ENCODE measurements around the gene POLD4.
"Not testable (repeated sequence)": the region's sequence is repeated elsewhere in the genome, so short reads cannot be mapped to it uniquely, and the experiment has no call there.

Gene POLD4

GRCh38 chr11:67353317-67354074 lies at the start of gene POLD4:
Gene POLD4 (minus strand): TSS chr11:67353546. CDS start chr11:67353399, 147 bp downstream.
- FAIRE-seq, result peak; percentile 87

DNA sequence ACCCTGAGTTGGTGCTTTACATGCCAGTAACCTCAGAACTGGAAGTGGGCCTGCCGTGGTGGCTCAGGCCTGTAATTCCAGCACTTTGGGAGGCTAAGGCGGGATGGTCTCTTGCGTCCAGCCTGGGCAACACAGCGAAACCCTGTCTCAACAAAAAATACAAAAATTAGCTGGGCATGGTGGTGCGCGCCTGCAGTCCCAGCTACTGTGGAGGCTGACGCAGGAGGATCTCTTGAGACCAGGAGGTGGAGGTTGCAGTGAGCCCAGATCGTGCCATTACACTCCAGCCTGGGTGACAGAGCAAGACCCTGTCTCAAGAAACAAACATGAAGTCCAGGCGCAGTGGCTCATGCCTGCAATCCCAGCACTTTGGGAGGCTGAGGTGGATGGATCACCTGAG lies 49.7 kb upstream of the POLD4 start:
- not testable (repeated sequence) for DNase-seq (ENCODE audit: insufficient read length, low spot score)
- FAIRE-seq, result peak; percentile 18

More at GRCh38 chr11:67353317-67354074, at the start of gene POLD4:
- DNase-seq (ENCODE audit: insufficient read length, low spot score), result peak; percentile 74

GRCh38 chr11:67402192-67402839 lies 49.0 kb upstream of the POLD4 start:
- FAIRE-seq; DNase-seq (ENCODE audit: insufficient read length, low spot score): not testable (repeated sequence)

DNA sequence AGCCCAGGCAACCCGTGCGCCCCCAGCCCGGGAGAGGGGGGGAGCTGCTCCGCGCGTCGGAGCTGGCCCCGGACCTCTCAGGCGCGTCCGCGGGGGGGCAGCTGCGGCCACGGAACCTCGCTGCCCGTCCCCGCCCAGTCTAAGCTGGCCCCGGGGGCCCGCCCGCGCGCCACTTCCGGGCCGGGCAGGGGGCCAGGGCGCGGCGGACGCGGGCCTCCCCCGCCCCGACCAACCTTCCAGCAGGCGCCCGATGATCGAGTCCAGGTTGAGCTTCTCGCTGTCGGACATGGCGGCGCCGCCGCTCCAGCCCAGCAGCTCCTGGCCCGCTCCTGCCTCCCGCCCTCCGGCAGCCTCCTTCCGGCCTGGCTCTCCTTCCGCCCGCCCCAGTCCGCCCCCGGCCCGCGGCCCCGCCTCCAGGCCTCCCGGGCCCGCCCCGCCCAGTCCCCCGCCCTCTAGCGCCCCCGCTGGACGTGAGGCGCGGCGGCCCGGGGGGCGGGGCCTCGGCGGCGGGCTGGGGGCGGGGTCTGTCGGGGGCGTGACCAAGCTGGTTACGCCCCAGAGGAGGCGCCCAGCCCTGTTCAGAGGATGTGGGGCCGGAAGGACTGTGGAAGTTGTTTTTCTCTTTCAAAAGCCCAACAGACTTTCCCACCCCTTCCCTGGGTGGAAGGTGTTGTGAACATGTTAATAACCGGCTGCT lies 48.3 kb upstream of the POLD4 start, which contains the start of gene PPP1CA:
PPP1CA (minus strand) TSS at position 364 of the 697 bp plus-strand sequence; CDS start at position 288, 76 bp downstream.
- FAIRE-seq, result peak; percentile 91
- peak; percentile 98 for DNase-seq (ENCODE audit: insufficient read length, low spot score)

DNA sequence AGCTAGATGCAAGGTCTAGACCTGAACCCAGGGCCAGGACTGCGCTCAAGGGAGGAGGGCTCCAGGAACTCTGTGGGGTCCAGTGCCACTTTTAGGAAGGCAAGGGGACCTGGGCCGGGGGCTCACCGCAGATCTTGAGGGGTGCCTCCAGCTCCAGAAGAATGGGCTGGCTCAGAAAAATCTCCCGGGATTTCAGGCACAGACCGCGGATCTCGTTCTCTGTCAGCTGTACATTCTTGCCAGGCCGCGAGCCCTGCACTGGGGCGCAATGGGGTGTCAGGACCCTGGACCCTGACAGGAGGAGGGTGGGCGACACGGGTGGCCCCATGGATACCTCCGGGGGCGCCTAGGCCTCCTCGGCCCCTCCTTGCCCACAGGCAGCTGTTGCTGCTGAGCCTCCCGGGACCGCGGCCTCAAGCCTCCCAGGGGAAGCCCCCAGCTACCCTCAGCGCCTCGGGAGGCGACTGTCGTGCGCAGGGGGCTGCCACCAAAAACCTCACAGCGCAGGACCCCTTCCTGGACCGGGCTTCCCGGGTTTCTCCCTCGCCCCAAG lies 47.7 kb upstream of the POLD4 start:
- FAIRE-seq, result peak; percentile 53
- DNase-seq (ENCODE audit: insufficient read length, low spot score), result no peak

- no peak for FAIRE-seq
- no peak for DNase-seq (ENCODE audit: insufficient read length, low spot score)
These were observed 47.0 kb upstream of the POLD4 start for GRCh38 chr11:67400251-67400941.

DNA sequence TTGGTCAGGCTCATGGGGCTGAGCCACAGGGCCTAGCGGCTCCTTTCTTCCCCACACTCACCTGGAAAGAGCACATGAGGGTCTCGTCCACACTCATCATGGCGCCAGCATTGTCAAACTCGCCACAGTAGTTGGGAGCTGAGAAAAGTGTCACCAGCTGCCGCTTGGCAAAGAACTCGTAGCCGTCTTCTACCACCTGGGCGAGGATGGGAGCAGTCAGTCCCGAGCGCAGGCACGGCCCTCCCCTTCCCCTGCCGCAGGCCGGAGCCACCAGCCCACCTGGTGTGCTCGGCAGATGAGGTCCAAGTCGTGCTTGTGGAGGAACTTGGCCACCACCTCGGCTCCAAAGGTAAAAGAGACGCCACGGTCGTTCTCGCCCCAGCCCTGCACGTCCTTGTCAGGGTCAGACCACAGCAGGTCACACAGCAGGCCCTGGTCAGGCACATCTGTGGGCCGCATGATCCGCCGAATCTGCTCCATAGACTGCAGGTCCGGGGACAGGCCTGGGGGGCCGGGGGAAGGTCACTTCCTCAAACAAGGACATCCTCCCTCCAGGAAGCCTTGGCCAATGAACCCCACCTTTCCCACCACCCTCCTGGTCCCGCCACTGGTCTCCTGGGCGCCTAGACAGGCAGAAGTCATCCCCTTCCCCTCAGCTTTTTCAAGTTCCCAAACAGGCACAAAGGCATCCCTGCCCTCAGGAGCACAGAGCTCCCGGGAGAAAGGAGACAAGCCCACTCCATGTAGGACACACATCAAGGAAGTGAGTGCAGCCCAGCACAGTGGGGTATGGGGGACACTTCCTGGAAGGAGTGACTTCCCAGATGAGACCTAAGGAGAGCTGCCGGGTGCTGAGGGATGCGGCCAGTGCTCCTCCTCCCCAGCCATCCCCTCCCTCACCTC lies 45.6 kb upstream of the POLD4 start:
- FAIRE-seq, result no peak
- no peak for DNase-seq (ENCODE audit: insufficient read length, low spot score)

- no peak for DNase-seq (ENCODE audit: insufficient read length, low spot score)
- FAIRE-seq, result no peak
These were observed 44.8 kb upstream of the POLD4 start for GRCh38 chr11:67397986-67398660.

GRCh38 chr11:67397536-67397935 lies 44.2 kb upstream of the POLD4 start:
- DNase-seq (ENCODE audit: insufficient read length, low spot score) (no peak), FAIRE-seq (no peak)

DNA sequence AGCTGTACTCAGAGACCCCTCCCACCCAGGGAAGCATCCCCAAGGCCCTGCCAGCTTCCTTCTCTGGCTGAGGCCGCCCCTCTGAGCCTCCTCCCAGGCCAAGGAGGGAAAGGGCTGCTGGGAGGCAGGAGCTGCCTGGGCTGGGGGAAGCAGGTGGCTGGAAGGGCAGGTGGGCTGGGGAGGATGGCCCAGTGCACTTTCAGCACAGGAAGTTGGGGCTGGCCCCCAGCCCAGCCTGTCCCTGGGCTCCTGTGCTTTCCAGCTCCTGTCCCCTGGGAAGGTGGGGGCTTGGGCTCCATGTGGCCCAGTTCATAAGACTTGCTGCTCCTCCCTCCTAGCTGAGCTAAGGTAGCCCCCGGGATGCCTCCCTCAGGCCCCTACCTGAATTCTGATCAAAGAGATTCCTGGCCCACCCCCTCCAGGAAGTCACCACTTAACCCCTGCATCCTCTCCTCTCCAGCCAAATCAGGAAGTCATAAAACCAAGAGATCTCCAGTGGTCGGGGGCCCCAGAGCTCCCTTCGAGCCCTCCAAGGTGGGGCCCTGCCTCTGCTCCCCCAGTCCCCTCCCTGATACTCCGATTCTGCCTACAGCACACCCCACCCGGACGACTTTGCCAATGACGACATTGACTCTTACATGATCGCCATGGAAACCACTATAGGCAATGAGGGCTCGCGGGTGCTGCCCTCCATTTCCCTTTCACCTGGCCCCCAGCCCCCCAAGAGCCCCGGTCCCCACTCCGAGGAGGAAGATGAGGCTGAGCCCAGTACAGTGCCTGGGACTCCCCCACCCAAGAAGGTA lies 43.4 kb upstream of the POLD4 start:
- no peak for FAIRE-seq
- no peak for DNase-seq (ENCODE audit: insufficient read length, low spot score)

- no peak for FAIRE-seq
- DNase-seq (ENCODE audit: insufficient read length, low spot score), result no peak
These were observed 42.9 kb upstream of the POLD4 start for GRCh38 chr11:67396259-67396581.

DNA sequence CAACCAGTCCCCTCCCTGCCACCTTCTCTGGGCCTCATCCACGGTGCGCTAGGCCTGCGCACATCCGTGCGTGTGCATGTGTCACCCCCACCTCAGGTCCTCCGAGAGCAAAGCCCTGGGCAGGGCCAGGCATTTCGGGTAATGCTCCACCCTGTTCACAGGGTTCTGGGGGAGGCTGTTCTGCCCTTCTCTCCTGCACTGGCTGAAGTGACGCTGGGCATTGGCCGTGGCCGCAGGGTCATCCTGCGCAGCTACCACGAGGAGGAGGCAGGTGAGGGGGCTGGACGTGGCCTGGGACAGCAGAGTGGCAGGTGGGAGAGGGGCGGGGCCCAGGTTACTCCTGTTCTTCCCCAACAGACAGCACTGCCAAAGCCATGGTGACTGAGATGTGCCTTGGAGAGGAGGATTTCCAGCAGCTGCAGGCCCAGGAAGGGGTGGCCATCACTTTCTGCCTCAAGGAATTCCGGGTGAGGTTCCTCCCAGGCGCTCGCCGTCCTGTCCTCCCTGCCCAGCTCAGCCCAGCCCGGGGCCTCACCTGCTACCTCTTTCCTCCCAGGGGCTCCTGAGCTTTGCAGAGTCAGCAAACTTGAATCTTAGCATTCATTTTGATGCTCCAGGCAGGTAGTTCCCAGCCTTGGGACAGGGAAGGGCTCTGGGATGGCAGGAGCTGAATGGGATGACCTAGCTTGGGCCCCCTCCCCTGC lies 42.4 kb upstream of the POLD4 start:
- FAIRE-seq, result no peak
- DNase-seq (ENCODE audit: insufficient read length, low spot score), result no peak

- FAIRE-seq, result no peak
- no peak for DNase-seq (ENCODE audit: insufficient read length, low spot score)
These were observed 40.6 kb upstream of the POLD4 start for GRCh38 chr11:67393990-67394389.

DNA sequence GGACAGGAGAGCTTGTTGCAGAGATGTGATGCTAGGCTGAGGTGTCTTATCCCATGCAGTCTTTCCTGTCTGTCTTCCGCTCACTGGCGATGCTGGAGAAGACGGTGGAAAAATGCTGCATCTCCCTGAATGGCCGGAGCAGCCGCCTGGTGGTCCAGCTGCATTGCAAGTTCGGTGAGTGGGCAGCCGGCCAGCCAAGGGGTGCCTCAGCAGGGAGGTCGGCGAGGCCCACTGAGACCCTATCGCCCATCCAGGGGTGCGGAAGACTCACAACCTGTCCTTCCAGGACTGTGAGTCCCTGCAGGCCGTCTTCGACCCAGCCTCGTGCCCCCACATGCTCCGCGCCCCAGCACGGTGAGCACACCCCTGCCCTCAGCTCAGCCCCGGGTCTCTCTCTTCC lies 40.1 kb upstream of the POLD4 start:
- no peak for FAIRE-seq
- no peak for DNase-seq (ENCODE audit: insufficient read length, low spot score)

- FAIRE-seq, result peak; percentile 4
- no peak for DNase-seq (ENCODE audit: insufficient read length, low spot score)
These were observed 38.9 kb upstream of the POLD4 start for GRCh38 chr11:67392183-67392715.

- FAIRE-seq (peak; percentile 78), DNase-seq (ENCODE audit: insufficient read length, low spot score) (peak; percentile 98)
These were observed 38.2 kb upstream of the POLD4 start, which contains the start of gene RAD9A for GRCh38 chr11:67391304-67392182. Gene RAD9A (plus strand): TSS chr11:67391986. CDS start chr11:67392045, 59 bp downstream.

Measured in GM19239 (cell line).